Upper lobe of right lung (tissue), 1 donor: ENCODE results near the gene ELF2. TPM values are rescaled to one million over a fixed set of nuclear protein-coding genes. Genes with fewer than 3 reads are reported as not detected.

Experiments used
- ATAC-seq: fragments of 200-7000 bp; cut with Tn5 transposase; one replicate; pipeline ENCODE4 v1.9.1; 2020; ENCODE audit warnings: mild to moderate bottlenecking, moderate library complexity
- DNase-seq: peaks from one replicate; pipeline ENCODE4 v3.0.0-alpha.2; 2020
- H3K27ac ChIP-seq: fragments of 200-600 bp; one replicate; pipeline ENCODE4 v1.8.0; 2022
- H3K27me3 ChIP-seq: fragments of 200-600 bp; one replicate; pipeline ENCODE4 v1.8.0; 2022; ENCODE audit warnings: mild to moderate bottlenecking
- H3K36me3 ChIP-seq: fragments of 200-600 bp; one replicate; pipeline ENCODE4 v1.8.0; 2022
- H3K4me1 ChIP-seq: fragments of 200-600 bp; one replicate; pipeline ENCODE4 v1.8.0; 2022
- H3K4me3 ChIP-seq: fragments of 200-600 bp; one replicate; pipeline ENCODE4 v1.8.0; 2022; ENCODE audit warnings: mild to moderate bottlenecking
- H3K9me3 ChIP-seq: fragments of 200-600 bp; one replicate; pipeline ENCODE4 v1.8.0; 2022
- CTCF ChIP-seq: fragments of 200-600 bp; IDR thresholded peaks from one replicate; pipeline ENCODE4 v1.8.0; 2022; ENCODE audit warnings: antibody characterized with exemption
- intact Hi-C: fragments of 100-400 bp; cut with DNase I; formaldehyde crosslinking; loops from one replicate; pipeline ENCODE4 v1.11.0; 2022
- total RNA-seq: library from RNA; stranded (reverse); fragmentation: NEBNext Ultra II Directional; extraction: Animal tissue kit (Norgen Biotek cat#: 25700); gene quantifications from one replicate; pipeline ENCODE4 v1.2.1, GENCODE V29; 2021
- donor health status: DM: no; HTN: yes; CAD: no; lungs with severe emphysema.

ELF2 gene
- total RNA-seq, 1 donor from 2014 or later = 48.2 TPM

DNA sequence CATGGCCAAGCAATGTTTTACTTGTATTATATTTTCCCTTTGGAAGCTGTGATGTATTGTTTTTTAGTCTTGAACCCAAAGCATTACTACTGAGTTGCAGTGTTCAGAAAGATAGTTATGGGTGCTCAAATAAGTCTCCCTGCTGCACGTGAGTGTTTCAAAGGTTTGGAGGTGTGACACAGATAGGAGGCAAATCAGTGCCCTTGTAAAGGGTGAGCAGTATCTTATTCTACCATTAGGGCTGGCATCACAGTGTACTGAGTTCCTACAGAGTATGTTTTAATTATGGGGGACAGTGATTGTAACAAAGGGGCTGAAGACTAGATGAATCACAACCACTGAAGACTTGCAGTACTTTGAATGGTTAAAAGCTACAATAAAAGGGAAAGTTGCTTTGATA lies 123.1 kb downstream of the ELF2 start:
- Histone ChIP-seq H3K27ac (no peak overlapping the region), H3K9me3 (no peaks in the 10 kb centered on the region), H3K36me3 (peaks cover 73% of the 10 kb centered on the region), H3K4me3 (no peak overlapping the region), H3K4me1 (peaks cover 4% of the 10 kb centered on the region), H3K27me3 (no peaks in the 10 kb centered on the region)
- DNase-seq (no peak), ATAC-seq (no peak)
- intact Hi-C loops = no loop called here
- TF ChIP-seq CTCF = no peak

DNA sequence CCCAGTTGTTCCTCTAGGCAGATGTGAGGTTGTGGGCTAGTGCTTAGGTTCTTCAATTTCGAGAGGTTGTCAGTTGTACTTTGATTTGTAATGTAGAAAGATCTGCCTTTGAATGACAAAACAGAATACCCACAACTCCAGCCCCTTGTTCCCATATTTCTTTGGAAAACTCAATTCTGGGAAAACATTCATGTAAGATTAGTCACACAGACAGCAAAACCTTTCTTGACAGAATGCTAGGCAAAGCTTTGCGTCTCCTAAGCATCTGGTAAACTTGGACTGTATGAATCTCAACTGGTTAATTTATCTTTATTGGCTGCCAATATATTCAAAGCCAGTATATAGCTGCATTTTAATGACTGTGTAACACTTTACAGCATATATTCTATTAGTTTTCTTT lies 126.6 kb downstream of the ELF2 start:
- no peak for DNase-seq
- H3K9me3 ChIP-seq = no peaks in the 10 kb centered on the region
- intact Hi-C loops = no loop called here
- no peak for ATAC-seq
- TF ChIP-seq CTCF = no peak
- H3K4me1 ChIP-seq = peaks cover 4% of the 10 kb centered on the region
- no peaks in the 10 kb centered on the region for H3K27me3 ChIP-seq
- no peak overlapping the region for H3K4me3 ChIP-seq
- no peak overlapping the region for H3K27ac ChIP-seq
- peaks cover 69% of the 10 kb centered on the region for H3K36me3 ChIP-seq

GRCh38 chr4:139048026-139048425 lies 129.0 kb downstream of the ELF2 start:
- DNase-seq (no peak), ATAC-seq (no peak)
- peaks cover 60% of the 10 kb centered on the region for H3K36me3 ChIP-seq
- H3K27ac ChIP-seq = no peak overlapping the region
- H3K27me3 ChIP-seq = no peaks in the 10 kb centered on the region
- no peak overlapping the region for H3K4me3 ChIP-seq
- intact Hi-C loops = no loop called here
- no peaks in the 10 kb centered on the region for H3K9me3 ChIP-seq
- H3K4me1 ChIP-seq = peaks cover 2% of the 10 kb centered on the region
- no peak for TF ChIP-seq CTCF

- Histone ChIP-seq H3K4me3 (no peak overlapping the region), H3K4me1 (peaks cover 4% of the 10 kb centered on the region), H3K36me3 (peaks cover 37% of the 10 kb centered on the region), H3K27ac (no peak overlapping the region), H3K9me3 (no peaks in the 10 kb centered on the region), H3K27me3 (no peaks in the 10 kb centered on the region)
- no peak for ATAC-seq
- DNase-seq = no peak
- intact Hi-C loops = no loop called here
- TF ChIP-seq CTCF = no peak
These were observed 132.7 kb downstream of the ELF2 start for GRCh38 chr4:139044291-139044690.

DNA sequence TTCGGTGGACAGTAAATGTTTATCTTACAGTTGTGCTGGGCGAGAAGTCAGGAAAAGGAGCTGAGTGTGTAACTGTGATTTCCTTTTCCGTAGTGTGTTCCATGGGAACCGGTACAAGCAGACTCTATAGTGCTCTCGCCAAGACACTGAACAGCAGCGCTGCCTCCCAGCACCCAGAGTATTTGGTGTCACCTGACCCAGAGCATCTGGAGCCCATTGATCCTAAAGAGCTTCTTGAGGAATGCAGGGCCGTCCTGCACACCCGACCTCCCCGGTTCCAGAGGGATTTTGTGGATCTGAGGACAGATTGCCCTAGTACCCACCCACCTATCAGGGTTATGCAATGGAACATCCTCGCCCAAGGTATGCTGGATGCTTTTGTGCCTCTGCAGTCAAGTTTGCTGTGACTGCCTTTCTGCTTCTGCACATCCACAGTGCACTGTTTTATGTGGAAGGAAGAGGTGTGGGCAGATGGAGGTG lies 134.0 kb downstream of the ELF2 start:
- no peaks in the 10 kb centered on the region for H3K27me3 ChIP-seq
- no peak for TF ChIP-seq CTCF
- DNase-seq (no peak), ATAC-seq (peak; percentile 74)
- no peak overlapping the region for H3K4me3 ChIP-seq
- no peaks in the 10 kb centered on the region for H3K9me3 ChIP-seq
- intact Hi-C loops = no loop called here
- H3K36me3 ChIP-seq = peaks cover 26% of the 10 kb centered on the region
- H3K4me1 ChIP-seq = peaks cover 4% of the 10 kb centered on the region
- peak overlapping the region; percentile 32 for H3K27ac ChIP-seq

GRCh38 chr4:139038874-139039443 lies 138.1 kb downstream of the ELF2 start:
- Histone ChIP-seq H3K27me3 (no peaks in the 10 kb centered on the region), H3K36me3 (peaks cover 5% of the 10 kb centered on the region), H3K27ac (no peak overlapping the region), H3K4me3 (no peak overlapping the region), H3K9me3 (no peaks in the 10 kb centered on the region), H3K4me1 (peaks cover 4% of the 10 kb centered on the region)
- ATAC-seq = no peak
- TF ChIP-seq CTCF = no peak
- intact Hi-C loops = no loop called here
- DNase-seq = no peak
